GM12875 (cell line): ENCODE measurements around the gene BBS9.

ENCODE experiments used
- H3K4me3 ChIP-seq: one replicate; pipeline ENCODE4 v1.5.1; 2011; ENCODE audit warnings: low read depth, low read length, control low read depth
- TF ChIP-seq, protein P1 (sequence below): IDR thresholded peaks from 2 replicates; pipeline ENCODE4 v1.5.1; 2011; ENCODE audit warnings: low read depth, mild to moderate bottlenecking, control low read depth, inconsistent platforms, low read length, moderate library complexity, borderline replicate concordance; ENCODE audit not compliant: insufficient read depth

BBS9 gene

DNA sequence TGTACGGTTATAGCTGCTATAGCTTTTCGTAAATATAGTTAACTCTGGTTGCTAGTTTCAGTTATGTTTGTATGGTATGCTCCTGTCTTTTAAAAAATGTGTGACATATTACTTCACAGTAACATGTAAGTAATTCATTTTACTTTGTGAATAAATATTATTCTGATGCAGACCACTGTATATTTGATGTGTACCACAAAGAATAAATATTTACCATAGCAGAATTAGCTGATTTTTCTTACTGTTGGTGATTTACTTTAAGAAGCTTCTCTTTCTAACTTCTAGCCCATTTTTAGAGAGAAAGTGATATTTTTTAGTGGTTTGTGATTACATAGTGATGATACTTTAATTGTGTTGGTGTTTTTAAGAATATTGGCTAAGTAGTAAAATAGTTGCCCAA is 292.8 kb downstream of the BBS9 start:
- H3K4me3 ChIP-seq, result no peak overlapping the region

DNA sequence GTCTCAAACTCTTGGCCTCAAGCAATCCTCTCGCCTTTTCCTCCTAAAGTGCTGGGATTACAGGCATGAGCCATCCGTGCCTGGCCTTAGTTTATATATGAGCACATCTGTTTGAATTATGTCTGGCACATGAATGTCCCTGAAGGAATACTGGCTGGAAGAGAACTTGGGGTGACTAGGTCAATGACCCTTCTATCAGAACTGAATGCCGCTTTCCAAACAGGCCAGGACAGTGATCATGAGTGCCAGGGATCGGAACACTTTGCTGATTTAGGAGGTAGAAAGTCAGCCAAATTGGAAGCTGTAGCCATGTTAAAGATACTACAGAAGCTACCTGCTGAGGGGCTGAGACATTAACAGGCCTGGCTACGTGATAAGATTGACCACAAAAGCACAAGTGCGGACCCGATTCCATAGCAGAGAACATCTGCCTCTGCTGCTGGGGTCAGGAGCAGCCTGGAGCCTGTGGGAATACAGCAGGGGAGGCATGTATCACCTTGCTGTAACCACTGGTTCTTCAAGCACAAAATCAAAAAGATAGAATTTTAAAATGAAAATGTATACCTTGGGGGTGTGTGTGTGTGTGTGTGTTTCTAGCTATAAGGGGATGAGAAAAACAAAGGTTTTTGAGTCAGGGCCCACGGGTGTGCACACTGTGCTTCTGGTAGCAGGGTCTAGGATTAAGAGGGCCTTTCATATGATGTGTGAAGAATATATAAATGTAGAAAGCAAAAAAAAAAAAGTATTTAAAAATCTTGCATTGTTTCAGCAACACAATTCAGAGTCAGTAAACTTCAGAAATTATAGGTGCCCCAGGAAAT is 293.7 kb downstream of the BBS9 start:
- H3K4me3 ChIP-seq, result no peak overlapping the region
- TF ChIP-seq, protein P1, sequence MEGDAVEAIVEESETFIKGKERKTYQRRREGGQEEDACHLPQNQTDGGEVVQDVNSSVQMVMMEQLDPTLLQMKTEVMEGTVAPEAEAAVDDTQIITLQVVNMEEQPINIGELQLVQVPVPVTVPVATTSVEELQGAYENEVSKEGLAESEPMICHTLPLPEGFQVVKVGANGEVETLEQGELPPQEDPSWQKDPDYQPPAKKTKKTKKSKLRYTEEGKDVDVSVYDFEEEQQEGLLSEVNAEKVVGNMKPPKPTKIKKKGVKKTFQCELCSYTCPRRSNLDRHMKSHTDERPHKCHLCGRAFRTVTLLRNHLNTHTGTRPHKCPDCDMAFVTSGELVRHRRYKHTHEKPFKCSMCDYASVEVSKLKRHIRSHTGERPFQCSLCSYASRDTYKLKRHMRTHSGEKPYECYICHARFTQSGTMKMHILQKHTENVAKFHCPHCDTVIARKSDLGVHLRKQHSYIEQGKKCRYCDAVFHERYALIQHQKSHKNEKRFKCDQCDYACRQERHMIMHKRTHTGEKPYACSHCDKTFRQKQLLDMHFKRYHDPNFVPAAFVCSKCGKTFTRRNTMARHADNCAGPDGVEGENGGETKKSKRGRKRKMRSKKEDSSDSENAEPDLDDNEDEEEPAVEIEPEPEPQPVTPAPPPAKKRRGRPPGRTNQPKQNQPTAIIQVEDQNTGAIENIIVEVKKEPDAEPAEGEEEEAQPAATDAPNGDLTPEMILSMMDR, result no peak

More for the DNA sequence above, 292.8 kb downstream of the BBS9 start:
- TF ChIP-seq, protein P1, result no peak

DNA sequence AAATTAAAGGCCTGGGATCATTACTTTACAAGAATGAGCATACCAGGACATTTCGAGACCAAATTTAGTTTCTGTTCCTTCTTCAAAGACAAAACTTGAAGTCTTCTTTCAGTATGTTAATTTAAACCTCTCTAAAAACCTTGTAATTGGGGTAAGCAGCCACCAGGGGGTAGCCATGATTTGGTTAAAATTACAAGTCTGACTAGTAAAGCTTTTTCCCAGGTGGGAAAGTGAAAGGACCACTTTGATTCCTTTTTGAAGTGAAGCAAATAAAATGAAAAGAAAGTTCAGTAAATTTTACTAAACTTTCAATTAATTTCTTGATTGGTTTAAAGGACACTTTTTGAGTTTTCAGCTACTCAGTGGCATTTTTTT is 294.3 kb downstream of the BBS9 start:
- TF ChIP-seq, protein P1, result peak; percentile 43; the same call in 1 of the 2 replicates

DNA sequence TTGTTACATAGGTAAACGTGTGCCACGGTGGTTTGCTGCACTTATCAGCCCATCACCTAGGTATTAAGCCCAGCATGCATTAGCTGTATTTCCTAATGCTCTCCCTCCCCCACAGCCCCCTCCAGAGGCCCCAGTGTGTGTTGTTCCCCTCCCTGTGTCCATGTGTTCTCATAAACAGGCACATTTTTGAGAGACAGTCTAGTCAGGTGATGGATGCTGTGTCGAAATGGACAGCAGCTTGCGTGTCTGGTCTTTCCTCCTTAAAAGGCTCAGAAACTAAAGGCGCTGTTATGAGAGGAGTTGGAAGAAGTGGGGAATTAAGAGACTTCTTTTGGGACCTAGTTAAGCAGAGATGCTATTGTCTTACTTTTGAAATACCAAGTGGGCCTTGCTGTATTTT is 296.0 kb downstream of the BBS9 start:
- H3K4me3 ChIP-seq, result no peak overlapping the region
- TF ChIP-seq, protein P1, result no peak

More for the DNA sequence above, 294.3 kb downstream of the BBS9 start:
- no peak overlapping the region for H3K4me3 ChIP-seq

DNA sequence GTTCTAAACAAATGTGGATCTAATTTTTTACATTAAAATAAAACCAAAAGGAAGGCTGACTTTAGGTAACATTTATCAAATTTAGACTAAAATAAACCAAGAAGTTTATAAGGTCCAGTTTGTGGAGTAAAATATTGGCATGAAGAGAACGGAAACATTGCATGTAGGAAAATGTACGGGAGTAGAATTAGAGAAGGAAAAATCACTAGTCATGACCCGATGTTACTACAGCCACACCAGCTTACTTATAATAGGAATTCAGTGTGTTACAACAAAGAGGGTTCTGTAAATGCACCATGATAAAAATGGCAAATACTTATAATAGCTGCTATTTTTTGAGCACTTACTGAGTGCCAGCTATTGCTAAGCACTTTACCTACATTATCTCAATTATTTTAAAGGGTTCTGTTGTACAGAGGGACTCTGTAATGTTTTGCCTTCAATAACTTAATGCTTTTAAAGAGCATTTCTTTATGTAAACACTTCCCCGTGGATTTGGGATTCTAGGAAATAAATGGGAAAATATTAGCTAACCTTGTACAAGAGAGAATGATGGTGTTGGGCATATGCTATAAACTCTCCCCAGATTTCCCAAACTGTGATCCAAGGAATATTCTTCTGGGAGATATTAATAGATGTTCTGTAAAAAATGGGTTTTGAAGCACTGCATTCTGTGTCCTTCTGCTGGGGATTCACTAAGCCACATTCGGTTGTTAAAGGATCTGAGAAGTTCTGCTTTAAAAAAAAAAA is 296.7 kb downstream of the BBS9 start:
- TF ChIP-seq, protein P1, result no peak
- no peak overlapping the region for H3K4me3 ChIP-seq

DNA sequence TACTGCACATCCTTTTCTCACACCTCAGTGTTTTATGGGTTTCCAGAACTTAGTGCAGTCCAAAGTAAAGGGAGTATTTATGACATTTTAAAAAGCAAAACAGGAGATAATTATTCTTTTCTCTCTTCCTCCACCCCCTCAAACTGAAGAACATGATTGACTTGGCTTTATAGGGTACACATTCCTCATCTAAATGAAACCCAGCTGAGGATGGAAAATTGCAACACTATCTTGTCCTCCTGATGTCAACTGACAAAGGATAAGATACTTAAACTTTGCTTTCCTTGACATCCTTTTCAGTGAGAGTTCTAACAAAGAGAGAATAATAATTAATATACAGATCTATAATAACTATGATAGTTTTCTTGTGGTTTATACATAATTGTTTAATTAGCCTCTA is 299.1 kb downstream of the BBS9 start:
- no peak overlapping the region for H3K4me3 ChIP-seq
- TF ChIP-seq, protein P1, result no peak
